Measurements from ENCODE around the gene BCL7A. TPM values are rescaled to one million over a fixed set of nuclear protein-coding genes. Genes with fewer than 3 reads are reported as not detected.

The BCL7A gene
- total RNA-seq, 1 experiment from 2014 or later: 6.4 TPM

- H3K4me1 ChIP-seq (replicated peaks): no peaks in the 10 kb centered on the region
These were observed 9.5 kb upstream of the BCL7A start for GRCh38 chr12:122012184-122012583.

GRCh38 chr12:122013136-122013535, 8.5 kb upstream of the BCL7A start:
- H3K27me3 ChIP-seq (replicated peaks): no peaks in the 10 kb centered on the region
- no peaks in the 10 kb centered on the region for H3K4me1 ChIP-seq (replicated peaks)
- no peak overlapping the region for H3K27ac ChIP-seq
- no peaks in the 10 kb centered on the region for H3K36me3 ChIP-seq
- no peak for DNase-seq (ENCODE audit: low read depth in 1 of 2, low spot score in 2 of 2)
- no peak overlapping the region for H3K4me3 ChIP-seq
- no peaks in the 10 kb centered on the region; the same call in 1 of the 2 replicates for H3K9me3 ChIP-seq (replicated peaks)

More at GRCh38 chr12:122012184-122012583, 9.5 kb upstream of the BCL7A start:
- Histone ChIP-seq H3K9me3 (replicated peaks) (no peaks in the 10 kb centered on the region), H3K36me3 (no peaks in the 10 kb centered on the region), H3K4me3 (no peak overlapping the region), H3K27me3 (replicated peaks) (no peaks in the 10 kb centered on the region), H3K27ac (no peak overlapping the region)
- no peak for DNase-seq (ENCODE audit: low read depth in 1 of 2, low spot score in 2 of 2)

GRCh38 chr12:122013791-122014590, 7.7 kb upstream of the BCL7A start:
- Histone ChIP-seq H3K36me3 (no peaks in the 10 kb centered on the region), H3K27me3 (replicated peaks) (no peaks in the 10 kb centered on the region), H3K4me1 (replicated peaks) (no peaks in the 10 kb centered on the region), H3K9me3 (replicated peaks) (no peaks in the 10 kb centered on the region; the same call in 1 of the 2 replicates), H3K27ac (no peak overlapping the region), H3K4me3 (no peak overlapping the region)
- DNase-seq (ENCODE audit: low read depth in 1 of 2, low spot score in 2 of 2): no peak

- no peak for DNase-seq (ENCODE audit: low read depth in 1 of 2, low spot score in 2 of 2)
- no peaks in the 10 kb centered on the region for H3K27me3 ChIP-seq (replicated peaks)
- no peaks in the 10 kb centered on the region for H3K36me3 ChIP-seq
- H3K4me1 ChIP-seq (replicated peaks): no peaks in the 10 kb centered on the region
- H3K4me3 ChIP-seq: no peak overlapping the region
- H3K27ac ChIP-seq: no peak overlapping the region
- no peaks in the 10 kb centered on the region; the same call in 1 of the 2 replicates for H3K9me3 ChIP-seq (replicated peaks)
These were observed 6.9 kb upstream of the BCL7A start for GRCh38 chr12:122014781-122015180.

- no peaks in the 10 kb centered on the region for H3K36me3 ChIP-seq
- H3K4me3 ChIP-seq: no peak overlapping the region
- DNase-seq (ENCODE audit: low read depth in 1 of 2, low spot score in 2 of 2): no peak
- H3K27me3 ChIP-seq (replicated peaks): no peaks in the 10 kb centered on the region
- no peaks in the 10 kb centered on the region; the same call in 1 of the 2 replicates for H3K9me3 ChIP-seq (replicated peaks)
- H3K4me1 ChIP-seq (replicated peaks): peaks cover 16% of the 10 kb centered on the region
- H3K27ac ChIP-seq: no peak overlapping the region
These were observed 3.2 kb upstream of the BCL7A start for GRCh38 chr12:122018457-122018856.

- Histone ChIP-seq H3K4me3 (no peak overlapping the region), H3K9me3 (replicated peaks) (no peaks in the 10 kb centered on the region; the same call in 1 of the 2 replicates), H3K4me1 (replicated peaks) (peaks cover 20% of the 10 kb centered on the region), H3K27me3 (replicated peaks) (no peaks in the 10 kb centered on the region), H3K36me3 (no peaks in the 10 kb centered on the region), H3K27ac (no peak overlapping the region)
- no peak for DNase-seq (ENCODE audit: low read depth in 1 of 2, low spot score in 2 of 2)
These were observed 2.7 kb upstream of the BCL7A start for GRCh38 chr12:122018937-122019336.

GRCh38 chr12:122020795-122021192, 890 bp upstream of the BCL7A start:
- Histone ChIP-seq H3K4me1 (replicated peaks) (peaks cover 21% of the 10 kb centered on the region), H3K4me3 (no peak overlapping the region; the same call in 1 of the 2 replicates), H3K27ac (no peak overlapping the region), H3K27me3 (replicated peaks) (no peaks in the 10 kb centered on the region), H3K9me3 (replicated peaks) (no peaks in the 10 kb centered on the region; the same call in 1 of the 2 replicates), H3K36me3 (no peaks in the 10 kb centered on the region)
- no peak for DNase-seq (ENCODE audit: low read depth in 1 of 2, low spot score in 2 of 2)

GRCh38 chr12:122021193-122021821, 377 bp upstream of the BCL7A start:
- Histone ChIP-seq H3K9me3 (replicated peaks) (no peaks in the 10 kb centered on the region; the same call in 1 of the 2 replicates), H3K4me3 (peak overlapping the region; percentile 82), H3K27me3 (replicated peaks) (no peaks in the 10 kb centered on the region), H3K4me1 (replicated peaks) (peaks cover 21% of the 10 kb centered on the region), H3K27ac (no peak overlapping the region), H3K36me3 (no peaks in the 10 kb centered on the region)
- peak in 1 of 2 experiments; percentile 7 for DNase-seq (ENCODE audit: low read depth in 1 of 2, low spot score in 2 of 2)

GRCh38 chr12:122022393-122023338, 982 bp downstream of the BCL7A start:
- Histone ChIP-seq H3K36me3 (no peaks in the 10 kb centered on the region), H3K4me3 (peak overlapping the region; percentile 82), H3K27me3 (replicated peaks) (no peaks in the 10 kb centered on the region), H3K4me1 (replicated peaks) (peaks cover 21% of the 10 kb centered on the region), H3K9me3 (replicated peaks) (no peaks in the 10 kb centered on the region; the same call in 1 of the 2 replicates), H3K27ac (peak overlapping the region; percentile 12; the same call in 1 of the 2 replicates)
- peak in 1 of 2 experiments; percentile 47 for DNase-seq (ENCODE audit: low read depth in 1 of 2, low spot score in 2 of 2)

- H3K27me3 ChIP-seq (replicated peaks): no peaks in the 10 kb centered on the region
- H3K4me1 ChIP-seq (replicated peaks): peaks cover 21% of the 10 kb centered on the region
- H3K4me3 ChIP-seq: peak overlapping the region; percentile 82
- no peaks in the 10 kb centered on the region; the same call in 1 of the 2 replicates for H3K9me3 ChIP-seq (replicated peaks)
- no peak for DNase-seq (ENCODE audit: low read depth in 1 of 2, low spot score in 2 of 2)
- peak overlapping the region; percentile 12; the same call in 1 of the 2 replicates for H3K27ac ChIP-seq
- no peaks in the 10 kb centered on the region for H3K36me3 ChIP-seq
These were observed 1.9 kb downstream of the BCL7A start for GRCh38 chr12:122023339-122024131.

GRCh38 chr12:122024132-122024785, 2.6 kb downstream of the BCL7A start:
- Histone ChIP-seq H3K36me3 (no peaks in the 10 kb centered on the region), H3K4me1 (replicated peaks) (peaks cover 21% of the 10 kb centered on the region), H3K27ac (no peak overlapping the region), H3K9me3 (replicated peaks) (no peaks in the 10 kb centered on the region; the same call in 1 of the 2 replicates), H3K27me3 (replicated peaks) (no peaks in the 10 kb centered on the region), H3K4me3 (no peak overlapping the region)
- no peak for DNase-seq (ENCODE audit: low read depth in 1 of 2, low spot score in 2 of 2)

- H3K36me3 ChIP-seq: no peaks in the 10 kb centered on the region
- no peaks in the 10 kb centered on the region for H3K9me3 ChIP-seq (replicated peaks)
- H3K27me3 ChIP-seq (replicated peaks): no peaks in the 10 kb centered on the region
- H3K4me1 ChIP-seq (replicated peaks): peaks cover 14% of the 10 kb centered on the region
- no peak overlapping the region for H3K4me3 ChIP-seq
- H3K27ac ChIP-seq: no peak overlapping the region
- DNase-seq (ENCODE audit: low read depth in 1 of 2, low spot score in 2 of 2): no peak
These were observed 5.1 kb downstream of the BCL7A start for GRCh38 chr12:122026706-122027333.
